Measurements from ENCODE around the gene DNAJB9. TPM values are rescaled to one million over a fixed set of nuclear protein-coding genes. Genes with fewer than 3 reads are reported as not detected.

DNAJB9 gene
- total and polyA plus RNA-seq, 2 donors, result 21.8 to 23.7 TPM

- Histone ChIP-seq H3K4me3 (ENCODE audit: low read depth, low read length) (no peak overlapping the region), H3K4me1 (ENCODE audit: insufficient read depth) (no peaks in the 10 kb centered on the region), H3K36me3 (ENCODE audit: insufficient read depth) (no peaks in the 10 kb centered on the region), H3K27ac (ENCODE audit: low read depth) (no peak overlapping the region)
- 78% methylated on average over 6 of the region's 6 CpGs for WGBS
- no peak for DNase-seq (ENCODE audit: extremely low spot score)
Observed at GRCh38 chr7:108580298-108580697, 10.6 kb downstream of the DNAJB9 start.

GRCh38 chr7:108581655-108582491, 12.2 kb downstream of the DNAJB9 start:
- Histone ChIP-seq H3K4me1 (ENCODE audit: insufficient read depth) (no peaks in the 10 kb centered on the region), H3K36me3 (ENCODE audit: insufficient read depth) (no peaks in the 10 kb centered on the region), H3K4me3 (ENCODE audit: low read depth, low read length) (no peak overlapping the region), H3K27ac (ENCODE audit: low read depth) (no peak overlapping the region)
- no peak for DNase-seq (ENCODE audit: extremely low spot score)
- WGBS, result 52% methylated on average over 4 of the region's 4 CpGs

GRCh38 chr7:108584211-108584610, 14.5 kb downstream of the DNAJB9 start:
- no peaks in the 10 kb centered on the region for H3K36me3 ChIP-seq (ENCODE audit: insufficient read depth)
- H3K27ac ChIP-seq (ENCODE audit: low read depth), result no peak overlapping the region
- 94% methylated on average over 1 of the region's 1 CpG for WGBS
- H3K4me1 ChIP-seq (ENCODE audit: insufficient read depth), result no peaks in the 10 kb centered on the region
- no peak for DNase-seq (ENCODE audit: extremely low spot score)
- H3K4me3 ChIP-seq (ENCODE audit: low read depth, low read length), result no peak overlapping the region

- no peak for DNase-seq (ENCODE audit: extremely low spot score)
- Histone ChIP-seq H3K27ac (ENCODE audit: low read depth) (no peak overlapping the region), H3K4me3 (ENCODE audit: low read depth, low read length) (no peak overlapping the region), H3K36me3 (ENCODE audit: insufficient read depth) (no peaks in the 10 kb centered on the region), H3K4me1 (ENCODE audit: insufficient read depth) (no peaks in the 10 kb centered on the region)
- 73% methylated on average over 2 of the region's 2 CpGs for WGBS
Observed at GRCh38 chr7:108585843-108586242, 16.2 kb downstream of the DNAJB9 start.

DNA sequence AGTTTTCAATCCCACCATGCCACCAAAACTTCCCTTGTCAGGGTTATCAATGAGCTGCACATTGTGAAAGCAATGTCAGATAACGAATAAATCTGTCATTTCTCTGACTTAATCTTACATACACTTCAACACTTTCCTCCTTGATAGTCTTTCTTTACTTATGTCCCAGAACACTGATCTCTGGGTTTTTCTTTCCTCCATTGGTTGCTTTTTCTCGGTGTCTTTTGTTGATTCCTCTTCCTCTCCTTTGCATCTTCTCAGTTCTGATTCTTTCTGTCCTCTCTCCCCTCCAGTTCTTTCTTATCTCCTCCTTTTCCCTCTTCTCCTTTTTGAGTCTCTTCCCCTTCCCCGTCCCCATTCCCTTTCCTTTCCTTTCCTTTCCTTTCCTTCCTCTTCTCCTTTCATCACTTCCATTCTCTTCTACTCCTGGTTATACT, 16.6 kb downstream of the DNAJB9 start:
- H3K27ac ChIP-seq (ENCODE audit: low read depth), result no peak overlapping the region
- DNase-seq (ENCODE audit: extremely low spot score), result no peak
- WGBS, result 70% methylated on average over 2 of the region's 3 CpGs
- no peaks in the 10 kb centered on the region for H3K36me3 ChIP-seq (ENCODE audit: insufficient read depth)
- no peaks in the 10 kb centered on the region for H3K4me1 ChIP-seq (ENCODE audit: insufficient read depth)
- no peak overlapping the region for H3K4me3 ChIP-seq (ENCODE audit: low read depth, low read length)

GRCh38 chr7:108589199-108589598, 19.5 kb downstream of the DNAJB9 start:
- no peak for DNase-seq (ENCODE audit: extremely low spot score)
- H3K4me1 ChIP-seq (ENCODE audit: insufficient read depth), result no peaks in the 10 kb centered on the region
- no peak overlapping the region for H3K4me3 ChIP-seq (ENCODE audit: low read depth, low read length)
- no peak overlapping the region for H3K27ac ChIP-seq (ENCODE audit: low read depth)
- H3K36me3 ChIP-seq (ENCODE audit: insufficient read depth), result no peaks in the 10 kb centered on the region

DNA sequence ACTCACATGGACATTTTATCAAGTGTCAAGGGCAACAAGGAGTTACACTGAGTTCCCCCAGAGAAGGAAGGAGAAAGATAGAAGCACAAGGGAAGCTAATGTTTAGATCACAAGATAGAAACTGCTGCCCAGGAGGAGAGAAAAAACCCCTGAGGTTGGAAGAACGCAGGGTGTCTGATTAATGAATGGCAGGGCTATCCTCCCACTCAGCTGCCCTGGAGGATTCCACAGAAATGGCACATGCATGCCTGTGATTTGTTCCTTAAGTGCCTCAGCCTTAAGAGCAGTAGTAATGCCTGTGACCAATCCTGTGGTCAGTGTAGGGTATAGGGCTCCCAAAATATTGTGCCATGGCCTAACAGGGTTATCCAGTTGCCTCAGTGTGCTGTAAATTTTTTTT, 20.2 kb downstream of the DNAJB9 start:
- no peak for DNase-seq (ENCODE audit: extremely low spot score)
- no peaks in the 10 kb centered on the region for H3K4me1 ChIP-seq (ENCODE audit: insufficient read depth)
- WGBS, result 63% methylated on average over 1 of the region's 1 CpG
- no peaks in the 10 kb centered on the region for H3K36me3 ChIP-seq (ENCODE audit: insufficient read depth)
- H3K4me3 ChIP-seq (ENCODE audit: low read depth, low read length), result no peak overlapping the region
- no peak overlapping the region for H3K27ac ChIP-seq (ENCODE audit: low read depth)

- WGBS, result 81% methylated on average over 2 of the region's 2 CpGs
- Histone ChIP-seq H3K4me1 (ENCODE audit: insufficient read depth) (no peaks in the 10 kb centered on the region), H3K27ac (ENCODE audit: low read depth) (no peak overlapping the region), H3K36me3 (ENCODE audit: insufficient read depth) (no peaks in the 10 kb centered on the region), H3K4me3 (ENCODE audit: low read depth, low read length) (no peak overlapping the region)
- no peak for DNase-seq (ENCODE audit: extremely low spot score)
Observed at GRCh38 chr7:108590606-108591005, 20.9 kb downstream of the DNAJB9 start.

- Histone ChIP-seq H3K4me1 (ENCODE audit: insufficient read depth) (no peaks in the 10 kb centered on the region), H3K27ac (ENCODE audit: low read depth) (no peak overlapping the region), H3K36me3 (ENCODE audit: insufficient read depth) (no peaks in the 10 kb centered on the region), H3K4me3 (ENCODE audit: low read depth, low read length) (no peak overlapping the region)
- DNase-seq (ENCODE audit: extremely low spot score), result peak; percentile 28
- 21% methylated on average over 3 of the region's 3 CpGs for WGBS
Observed at GRCh38 chr7:108592646-108593201, 23.1 kb downstream of the DNAJB9 start.

DNA sequence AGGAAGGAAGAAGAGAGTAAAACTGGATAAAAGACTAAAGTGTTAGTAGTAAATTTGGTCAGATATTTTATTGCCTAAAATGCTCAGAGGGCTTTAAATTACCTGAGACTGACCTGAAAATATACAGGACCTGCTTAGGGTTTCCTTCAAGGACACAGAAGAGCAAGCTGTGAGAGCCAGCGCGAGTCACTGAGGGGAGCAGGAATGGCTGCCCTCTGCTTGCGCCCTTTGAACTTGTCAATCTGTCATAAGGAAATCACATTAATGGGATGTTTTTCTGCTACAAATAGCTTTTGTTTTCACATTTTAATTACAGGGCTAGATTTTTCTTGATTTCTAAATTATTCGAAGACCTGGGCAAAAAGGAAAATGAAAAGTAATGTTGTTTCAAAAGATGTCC, 26.9 kb downstream of the DNAJB9 start:
- no peaks in the 10 kb centered on the region for H3K4me1 ChIP-seq (ENCODE audit: insufficient read depth)
- WGBS, result 73% methylated on average over 4 of the region's 4 CpGs
- DNase-seq (ENCODE audit: extremely low spot score), result no peak
- no peak overlapping the region for H3K4me3 ChIP-seq (ENCODE audit: low read depth, low read length)
- H3K27ac ChIP-seq (ENCODE audit: low read depth), result no peak overlapping the region
- no peaks in the 10 kb centered on the region for H3K36me3 ChIP-seq (ENCODE audit: insufficient read depth)

- H3K4me1 ChIP-seq (ENCODE audit: insufficient read depth), result no peaks in the 10 kb centered on the region
- DNase-seq (ENCODE audit: extremely low spot score), result no peak
- H3K27ac ChIP-seq (ENCODE audit: low read depth), result no peak overlapping the region
- WGBS, result 59% methylated on average over 2 of the region's 2 CpGs
- no peak overlapping the region for H3K4me3 ChIP-seq (ENCODE audit: low read depth, low read length)
- H3K36me3 ChIP-seq (ENCODE audit: insufficient read depth), result no peaks in the 10 kb centered on the region
Observed at GRCh38 chr7:108598153-108598552, 28.5 kb downstream of the DNAJB9 start.

GRCh38 chr7:108598914-108599580, 29.4 kb downstream of the DNAJB9 start:
- 84% methylated on average over 6 of the region's 6 CpGs for WGBS
- Histone ChIP-seq H3K4me1 (ENCODE audit: insufficient read depth) (no peaks in the 10 kb centered on the region), H3K4me3 (ENCODE audit: low read depth, low read length) (no peak overlapping the region), H3K27ac (ENCODE audit: low read depth) (no peak overlapping the region), H3K36me3 (ENCODE audit: insufficient read depth) (no peaks in the 10 kb centered on the region)
- DNase-seq (ENCODE audit: extremely low spot score), result no peak

DNA sequence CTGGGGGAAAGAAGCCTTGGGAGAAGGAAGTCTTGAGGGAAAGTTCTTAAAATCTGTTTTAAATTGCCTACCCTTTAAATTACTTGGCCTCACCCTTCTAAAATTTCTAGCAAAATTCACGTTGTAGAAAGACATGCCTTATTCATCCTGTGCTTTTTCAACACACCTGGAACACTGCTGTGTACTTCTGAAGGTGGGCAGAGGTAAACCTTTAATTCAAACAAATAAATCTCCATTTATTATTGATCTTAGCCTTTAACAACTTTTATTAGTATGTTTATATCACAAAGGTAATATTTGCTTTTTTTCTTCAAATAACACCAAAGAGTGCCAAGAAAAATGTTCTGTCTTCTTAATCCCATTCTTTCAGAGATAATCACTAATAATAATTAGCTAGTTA, 30.7 kb downstream of the DNAJB9 start:
- WGBS, result 68% methylated on average over 1 of the region's 1 CpG
- no peak overlapping the region for H3K27ac ChIP-seq (ENCODE audit: low read depth)
- H3K4me3 ChIP-seq (ENCODE audit: low read depth, low read length), result no peak overlapping the region
- no peaks in the 10 kb centered on the region for H3K36me3 ChIP-seq (ENCODE audit: insufficient read depth)
- no peaks in the 10 kb centered on the region for H3K4me1 ChIP-seq (ENCODE audit: insufficient read depth)
- DNase-seq (ENCODE audit: extremely low spot score), result no peak

All from urinary bladder (tissue), 4 donors.